ENCODE data around the gene ASB1.

DNA sequence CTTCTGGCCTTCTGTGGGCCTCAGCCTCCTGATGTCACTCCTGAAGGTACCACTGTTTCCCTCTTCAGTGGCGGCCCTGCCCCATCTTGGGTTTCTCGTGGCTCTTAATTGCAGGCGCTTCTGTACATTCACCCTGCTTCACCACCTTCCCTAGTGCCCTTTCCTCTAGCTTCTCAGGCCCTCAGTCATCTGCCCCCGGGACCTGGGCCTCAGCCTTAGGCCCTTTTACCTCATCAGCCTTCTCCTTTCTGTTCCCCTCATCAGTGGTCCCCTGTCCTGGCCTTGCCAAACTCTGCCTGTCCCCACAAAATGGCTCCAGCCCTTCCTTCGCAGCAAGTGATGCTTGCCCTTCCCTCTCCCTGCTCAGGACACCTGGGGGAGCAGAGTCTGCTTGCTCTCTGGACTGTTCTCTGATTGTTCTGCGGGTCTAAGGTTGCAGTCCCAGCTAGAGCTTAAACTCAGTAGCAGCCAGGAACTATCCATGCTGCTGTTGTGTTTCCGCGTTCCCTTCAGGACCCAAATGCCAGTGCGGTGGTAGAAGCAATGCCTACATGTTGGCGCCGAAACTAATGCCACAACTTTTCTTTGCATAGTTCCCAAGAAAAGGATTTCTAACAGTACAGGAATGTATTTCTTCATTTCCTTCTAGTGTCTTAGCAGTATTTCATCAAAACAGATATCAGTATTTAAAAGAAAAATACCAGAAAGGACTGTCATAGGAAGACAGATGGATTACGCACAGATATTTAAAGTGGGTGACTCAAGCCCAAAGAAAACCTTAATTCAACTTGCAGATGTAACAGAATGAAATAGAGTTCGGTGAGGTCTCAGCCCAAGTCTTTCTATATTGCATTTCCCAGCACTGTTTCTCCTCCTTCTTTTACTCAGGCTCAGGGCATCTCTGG lies 7.5 kb downstream of the ASB1 start:
- TF ChIP-seq POLR2AphosphoS5 (IDR thresholded peaks at IDR 0.05; ENCODE audit: low read depth, low read length) (no peak), POLR2A (IDR thresholded peaks at IDR 0.05; ENCODE audit: low read depth, low read length) (no peak), POU2F2 (IDR thresholded peaks at IDR 0.05; ENCODE audit: low read depth, low read length) (no peak), TAF1 (IDR thresholded peaks at IDR 0.05; ENCODE audit: low read depth, low read length) (no peak), SPI1 (IDR thresholded peaks at IDR 0.05; ENCODE audit: low read depth, low read length) (no peak)

All from GM12891 (cell line).